ENCODE data around the gene CFB. TPM values are rescaled to one million over a fixed set of nuclear protein-coding genes. Genes with fewer than 3 reads are reported as not detected.

The CFB gene
- total and polyA plus RNA-seq, 2 of the 13 experiments (the other 11 are each of a cell fraction or from before 2014, with no cell fraction given), result 171 to 513 TPM

- ChIA-PET POLR2A (interaction anchor here (0.9 to 5.6 kb wide), 8 partner anchors 9 to 155 kb away, joined by 3 to 35 read pairs (median 8); partner anchors contain the start of genes CFB, NELFE, NEU1 and SKIC2), CTCF (ENCODE audit: low intra/inter-chr PET ratio, low total read pairs) (no interaction called here)
- Histone ChIP-seq H3K27ac (ENCODE audit: extremely low read length, insufficient read depth, low read length) (no peak overlapping the region), H3K4me2 (ENCODE audit: low read depth, low read length) (peak overlapping the region; percentile 25), H3K79me2 (ENCODE audit: insufficient read depth, low read length) (no peaks in the 10 kb centered on the region), H3K27me3 (ENCODE audit: control insufficient read depth in 1 of 2, insufficient read depth in 2 of 2, low read length in 2 of 2) (no peaks in the 10 kb centered on the region), H4K20me1 (ENCODE audit: insufficient read depth, low read length) (no peaks in the 10 kb centered on the region), H2AFZ (ENCODE audit: low read length) (no peak overlapping the region), H3K36me3 (replicated peaks in 1 of 2; ENCODE audit: control insufficient read depth in 1 of 2, insufficient read depth in 2 of 2, low read length in 2 of 2) (no peaks in the 10 kb centered on the region), H3K4me3 (replicated peaks in 1 of 3; ENCODE audit: insufficient read depth in 1 of 3, low read depth in 2 of 3, low read length in 3 of 3) (no peak overlapping the region), H3K9me3 (ENCODE audit: low read length) (no peaks in the 10 kb centered on the region), H3K4me1 (ENCODE audit: insufficient read depth, low read length) (peaks cover 64% of the 10 kb centered on the region), H3K9ac (ENCODE audit: insufficient read depth, low read depth, low read length) (no peak overlapping the region)
- intact Hi-C loops (cut with micrococcal nuclease; ENCODE audit: unreplicated experiment), result loop anchor here (10.0 kb wide), 1 partner anchor 146 kb away; the partner anchor contains the start of gene VWA7
- no TSS peak for BruUV-seq (replicated peaks)
- in situ Hi-C loops (cut with HindIII; ENCODE audit: extremely low pct_ligation_motif_present, low pct_unique_long_range_greater_than_20kb), result loop anchor here (25.0 kb wide), 1 partner anchor 1041 kb away; the partner anchor contains the start of genes BRD2 and HLA-DMA
- 0% methylated on average over 2 of the region's 2 CpGs for WGBS (ENCODE audit: low lambda C conversion rate)
- FAIRE-seq, result peak; percentile 47
- peak; percentile 25 for ATAC-seq
- no peak for DNase-seq (ENCODE audit: low spot score)
- TF ChIP-seq FOXP1 (IDR thresholded peaks at IDR 0.05), result no peak
- peak; percentile 14; the same call in 1 of the 2 replicates for TF ChIP-seq FOXP1 (CRISPR knock-in tag; IDR thresholded peaks at IDR 0.05)
- no peak for TF ChIP-seq ZGPAT (CRISPR knock-in tag; IDR thresholded peaks at IDR 0.05)
- no peak for TF ChIP-seq GTF3A (CRISPR knock-in tag; conservative IDR thresholded peaks at IDR 0.05)
- no peak for TF ChIP-seq RFXAP (CRISPR knock-in tag; IDR thresholded peaks at IDR 0.05; ENCODE audit: borderline replicate concordance)
- TF ChIP-seq CERS6 (CRISPR knock-in tag; IDR thresholded peaks at IDR 0.05), result no peak
- TF ChIP-seq GZF1 (CRISPR knock-in tag; IDR thresholded peaks at IDR 0.05), result no peak
- TF ChIP-seq ZNF713 (CRISPR knock-in tag; IDR thresholded peaks at IDR 0.05), result no peak
- no peak for TF ChIP-seq SALL2 (CRISPR knock-in tag; IDR thresholded peaks at IDR 0.05)
- no peak for TF ChIP-seq SOX13 (IDR thresholded peaks at IDR 0.05)
- TF ChIP-seq SOX13 (CRISPR knock-in tag; conservative IDR thresholded peaks at IDR 0.05 in 1 of 2, IDR thresholded peaks at IDR 0.05 in 1 of 2), result peak in 1 of 2 experiments; percentile 67; a peak in 2 of 4 replicates
- TF ChIP-seq ZNF724P (CRISPR knock-in tag; IDR thresholded peaks at IDR 0.05; ENCODE audit: borderline replicate concordance), result no peak
- no peak for TF ChIP-seq ZNF558 (CRISPR knock-in tag; IDR thresholded peaks at IDR 0.05; ENCODE audit: borderline replicate concordance)
- peak; percentile 68; the same call in 1 of the 2 replicates for TF ChIP-seq BCL6 (CRISPR knock-in tag; IDR thresholded peaks at IDR 0.05)
- TF ChIP-seq MLXIP (CRISPR knock-in tag; IDR thresholded peaks at IDR 0.05; ENCODE audit: borderline replicate concordance), result no peak
- no peak for TF ChIP-seq JARID2 (CRISPR knock-in tag; IDR thresholded peaks at IDR 0.05; ENCODE audit: insufficient replicate concordance)
- peak; percentile 51; the same call in 1 of the 2 replicates for TF ChIP-seq ARID5B (CRISPR knock-in tag; IDR thresholded peaks at IDR 0.05)
These were observed 25.1 kb upstream of the CFB start for GRCh38 chr6:31920811-31921210.
